Natural killer cell (primary cell): ENCODE results near the gene CFAP57. TPM values are rescaled to one million over a fixed set of nuclear protein-coding genes. Genes with fewer than 3 reads are reported as not detected.
"Not testable (repeated sequence)": the region's sequence is repeated elsewhere in the genome, so short reads cannot be mapped to it uniquely, and the experiment has no call there.

Experiments
- ATAC-seq, 3 donors: fragments of 150-1000 bp in 2 of 3; fragments of 200-7000 bp in 1 of 3; cut with Tn5 transposase; 1 replicate in 1 of 3; 2 replicates in 2 of 3; pipeline ENCODE4 v1.10.0; 2021; ENCODE audit warnings: mild to moderate bottlenecking in 2 of 3, moderate library complexity in 2 of 3
- DNase-seq, 2 donors: peaks; one replicate each; pipeline versions ENCODE4 v3.0.0 to v3.0.0-alpha.2; 2013 to 2021; ENCODE audit warnings: mixed read lengths in 1 of 2
- H3K27ac ChIP-seq: one replicate; pipeline ENCODE4 v1.5.1; 2013; ENCODE audit warnings: mild to moderate bottlenecking, low read length
- H3K27me3 ChIP-seq: one replicate; pipeline ENCODE4 v1.6.1; 2013; ENCODE audit warnings: low read length; ENCODE audit not compliant: control insufficient read depth, insufficient read depth
- H3K36me3 ChIP-seq: one replicate; pipeline ENCODE4 v1.6.1; 2013; ENCODE audit warnings: low read length; ENCODE audit not compliant: control insufficient read depth, insufficient read depth
- H3K4me1 ChIP-seq: one replicate; pipeline ENCODE4 v1.6.1; 2013; ENCODE audit warnings: low read length; ENCODE audit not compliant: control insufficient read depth, insufficient read depth
- H3K4me3 ChIP-seq: one replicate; pipeline ENCODE4 v1.5.1; 2013; ENCODE audit warnings: low read length
- H3K9me3 ChIP-seq: one replicate; pipeline ENCODE4 v1.6.1; 2013; ENCODE audit warnings: low read length; ENCODE audit not compliant: control insufficient read depth, insufficient read depth
- H3K27ac Mint-ChIP-seq, 2 donors: one replicate each; pipeline ENCODE4 v1.8.0; 2022; ENCODE audit warnings: mild to moderate bottlenecking in 2 of 2, mixed read lengths in 2 of 2, moderate library complexity in 1 of 2
- H3K27me3 Mint-ChIP-seq, 2 donors: one replicate each; pipeline ENCODE4 v1.8.0; 2022; ENCODE audit warnings: low read depth in 2 of 2, mixed read lengths in 2 of 2
- H3K36me3 Mint-ChIP-seq: one replicate; pipeline ENCODE4 v1.8.0; 2022; ENCODE audit warnings: mixed read lengths
- H3K4me1 Mint-ChIP-seq, 2 donors: one replicate each; pipeline ENCODE4 v1.8.0; 2022; ENCODE audit warnings: mixed read lengths in 2 of 2
- H3K4me3 Mint-ChIP-seq: one replicate; pipeline ENCODE4 v1.8.0; 2022; ENCODE audit warnings: mild to moderate bottlenecking, moderate library complexity, mixed read lengths
- H3K9me3 Mint-ChIP-seq, 2 donors: one replicate each; pipeline ENCODE4 v1.8.0; 2022; ENCODE audit warnings: mixed read lengths in 2 of 2
- WGBS: methylation state at CpG from one replicate; pipeline ENCODE4 v1.1.7; 2013; ENCODE audit warnings: missing lambda C conversion rate; ENCODE audit not compliant: insufficient coverage; 5-methylcytosine and 5-hydroxymethylcytosine counted together
- intact Hi-C: fragments of 100-400 bp; cut with micrococcal nuclease; formaldehyde crosslinking; loops from one replicate; pipeline ENCODE4 v1.14.2; 2022
- total RNA-seq, 4 donors: library from RNA; stranded (reverse); fragments of 120-200 nt in 1 of 4; gene quantifications; one replicate each; pipeline versions ENCODE4 v1.2.3 to v1.2.4, GENCODE V29; 2013 to 2022
- TF ChIP-seq, protein P1 (sequence below): fragments of 200-600 bp; IDR thresholded peaks from one replicate; pipeline ENCODE4 v1.8.0; 2022; ENCODE audit warnings: antibody characterized with exemption

Gene CFAP57
- total RNA-seq, 3 donors from 2014 or later (not counting 1 experiment from before 2014, with no cell fraction given), result 0.19 TPM; not detected in 2

- H3K27me3 Mint-ChIP-seq, result peaks cover 21 to 47% of the 10 kb centered on the region in 2 donors
- ATAC-seq (no peak), DNase-seq (no peak)
- no peak overlapping the region for H3K27ac Mint-ChIP-seq
- WGBS, result 82% methylated on average over 7 of the region's 7 CpGs
- no peaks in the 10 kb centered on the region for H3K9me3 ChIP-seq
- H3K4me1 ChIP-seq, result no peaks in the 10 kb centered on the region
- intact Hi-C loops, result no loop called here
- no peaks in the 10 kb centered on the region for H3K4me1 Mint-ChIP-seq
- no peaks in the 10 kb centered on the region for H3K9me3 Mint-ChIP-seq
- no peak overlapping the region for H3K4me3 Mint-ChIP-seq
- no peaks in the 10 kb centered on the region for H3K36me3 ChIP-seq
- H3K36me3 Mint-ChIP-seq, result no peaks in the 10 kb centered on the region
- no peak overlapping the region for H3K4me3 ChIP-seq
- H3K27ac ChIP-seq, result no peak overlapping the region
- TF ChIP-seq, protein P1, sequence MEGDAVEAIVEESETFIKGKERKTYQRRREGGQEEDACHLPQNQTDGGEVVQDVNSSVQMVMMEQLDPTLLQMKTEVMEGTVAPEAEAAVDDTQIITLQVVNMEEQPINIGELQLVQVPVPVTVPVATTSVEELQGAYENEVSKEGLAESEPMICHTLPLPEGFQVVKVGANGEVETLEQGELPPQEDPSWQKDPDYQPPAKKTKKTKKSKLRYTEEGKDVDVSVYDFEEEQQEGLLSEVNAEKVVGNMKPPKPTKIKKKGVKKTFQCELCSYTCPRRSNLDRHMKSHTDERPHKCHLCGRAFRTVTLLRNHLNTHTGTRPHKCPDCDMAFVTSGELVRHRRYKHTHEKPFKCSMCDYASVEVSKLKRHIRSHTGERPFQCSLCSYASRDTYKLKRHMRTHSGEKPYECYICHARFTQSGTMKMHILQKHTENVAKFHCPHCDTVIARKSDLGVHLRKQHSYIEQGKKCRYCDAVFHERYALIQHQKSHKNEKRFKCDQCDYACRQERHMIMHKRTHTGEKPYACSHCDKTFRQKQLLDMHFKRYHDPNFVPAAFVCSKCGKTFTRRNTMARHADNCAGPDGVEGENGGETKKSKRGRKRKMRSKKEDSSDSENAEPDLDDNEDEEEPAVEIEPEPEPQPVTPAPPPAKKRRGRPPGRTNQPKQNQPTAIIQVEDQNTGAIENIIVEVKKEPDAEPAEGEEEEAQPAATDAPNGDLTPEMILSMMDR, result no peak
- peaks cover 3% of the 10 kb centered on the region for H3K27me3 ChIP-seq
Measured at GRCh38 chr1:43137445-43138052, 34.6 kb upstream of the CFAP57 start.

DNA sequence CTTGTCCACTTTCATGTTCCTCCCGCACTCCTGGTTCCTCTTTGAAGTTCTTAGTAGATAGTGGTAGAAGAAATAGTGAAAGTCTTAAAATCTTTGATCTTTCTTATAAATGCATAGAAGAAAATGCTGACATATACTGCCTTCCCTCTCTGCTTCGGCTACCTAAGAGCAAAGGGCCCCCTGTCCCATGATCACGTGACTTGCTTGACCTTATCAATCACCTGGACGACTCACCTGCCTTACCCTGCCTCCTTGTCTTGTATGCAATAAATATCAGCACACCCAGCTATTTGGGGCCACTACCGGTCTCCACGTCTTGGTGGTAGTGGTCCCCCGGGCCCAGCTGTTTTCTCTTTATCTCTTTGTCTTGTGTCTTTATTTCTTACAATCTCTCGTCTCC is 32.8 kb upstream of the CFAP57 start:
- H3K27me3 Mint-ChIP-seq, result peaks cover 33 to 53% of the 10 kb centered on the region in 2 donors
- WGBS, result 95% methylated on average over 8 of the region's 8 CpGs
- H3K4me1 Mint-ChIP-seq, H3K27ac Mint-ChIP-seq, H3K4me1 ChIP-seq, H3K27ac ChIP-seq, H3K9me3 ChIP-seq, H3K36me3 Mint-ChIP-seq, H3K4me3 ChIP-seq, H3K4me3 Mint-ChIP-seq, ATAC-seq, DNase-seq, intact Hi-C loops, H3K36me3 ChIP-seq, H3K9me3 Mint-ChIP-seq: not testable (repeated sequence)
- peaks cover 13% of the 10 kb centered on the region for H3K27me3 ChIP-seq

DNA sequence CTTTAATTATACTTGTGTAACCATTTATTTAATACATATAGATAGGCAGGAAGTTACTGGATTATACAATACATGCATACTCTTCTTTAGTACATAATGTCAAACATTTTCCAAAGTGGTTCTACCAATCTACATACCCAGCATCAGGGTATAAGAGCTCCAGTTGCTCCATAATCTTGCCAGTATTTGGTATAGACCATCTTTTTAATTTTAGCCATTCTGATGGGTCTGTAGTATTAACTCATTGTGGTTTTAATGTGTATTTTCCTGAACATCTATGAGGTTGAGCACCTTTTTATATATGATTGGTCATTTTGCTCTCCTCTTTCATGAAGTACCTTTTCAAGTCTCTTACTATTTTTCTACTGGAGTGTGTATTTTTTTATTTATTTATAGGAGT is 32.1 kb upstream of the CFAP57 start:
- TF ChIP-seq, protein P1, result no peak
- Histone ChIP-seq H3K4me1 (no peaks in the 10 kb centered on the region), H3K36me3 (no peaks in the 10 kb centered on the region), H3K4me3 (no peak overlapping the region), H3K27ac (no peak overlapping the region), H3K9me3 (no peaks in the 10 kb centered on the region), H3K27me3 (peaks cover 14% of the 10 kb centered on the region)
- Mint-ChIP-seq H3K36me3 (no peaks in the 10 kb centered on the region), H3K27ac (no peak overlapping the region), H3K4me1 (no peaks in the 10 kb centered on the region), H3K9me3 (no peaks in the 10 kb centered on the region), H3K27me3 (peaks cover 38 to 61% of the 10 kb centered on the region in 2 donors), H3K4me3 (no peak overlapping the region)
- ATAC-seq (no peak), DNase-seq (no peak)
- intact Hi-C loops, result no loop called here

GRCh38 chr1:43140583-43140982 is 31.5 kb upstream of the CFAP57 start:
- no peaks in the 10 kb centered on the region for H3K36me3 ChIP-seq
- peaks cover 19% of the 10 kb centered on the region for H3K27me3 ChIP-seq
- H3K9me3 ChIP-seq, result no peaks in the 10 kb centered on the region
- ATAC-seq (no peak), DNase-seq (no peak)
- 95% methylated on average over 4 of the region's 4 CpGs for WGBS
- H3K4me3 ChIP-seq, result no peak overlapping the region
- intact Hi-C loops, result no loop called here
- Mint-ChIP-seq H3K27me3 (peaks cover 44 to 66% of the 10 kb centered on the region in 2 donors), H3K36me3 (no peaks in the 10 kb centered on the region), H3K4me1 (no peaks in the 10 kb centered on the region), H3K9me3 (no peaks in the 10 kb centered on the region), H3K27ac (no peak overlapping the region), H3K4me3 (no peak overlapping the region)
- TF ChIP-seq, protein P1, result no peak
- no peaks in the 10 kb centered on the region for H3K4me1 ChIP-seq
- H3K27ac ChIP-seq, result no peak overlapping the region
